ENCODE results near the gene CLEC16A.

CLEC16A gene

GRCh38 chr16:11156401-11156800 is 212.0 kb downstream of the CLEC16A start:
- TF ChIP-seq TCF12 (IDR thresholded peaks at IDR 0.05; ENCODE audit: low read depth) = no peak
- TF ChIP-seq CEBPB (IDR thresholded peaks at IDR 0.05) = no peak
- TF ChIP-seq EP300 (IDR thresholded peaks at IDR 0.05; ENCODE audit: borderline replicate concordance) = no peak
- TF ChIP-seq USF1 (IDR thresholded peaks at IDR 0.05) = no peak
- no peak for TF ChIP-seq REST (IDR thresholded peaks at IDR 0.05; ENCODE audit: low read depth)
- TF ChIP-seq ZBTB7A (IDR thresholded peaks at IDR 0.05; ENCODE audit: low read depth) = no peak

GRCh38 chr16:11157143-11157542 is 212.8 kb downstream of the CLEC16A start:
- TF ChIP-seq CEBPB (IDR thresholded peaks at IDR 0.05) (no peak), YY1 (IDR thresholded peaks at IDR 0.05; ENCODE audit: low read depth) (no peak), REST (IDR thresholded peaks at IDR 0.05; ENCODE audit: low read depth) (no peak)

- no peak for TF ChIP-seq TEAD4 (IDR thresholded peaks at IDR 0.05)
- no peak for TF ChIP-seq REST (IDR thresholded peaks at IDR 0.05; ENCODE audit: low read depth)
- no peak for TF ChIP-seq TAF1 (IDR thresholded peaks at IDR 0.05; ENCODE audit: low read depth)
- no peak for TF ChIP-seq NFIC (IDR thresholded peaks at IDR 0.05)
- no peak for TF ChIP-seq FOXM1 (IDR thresholded peaks at IDR 0.05; ENCODE audit: borderline replicate concordance, low read depth)
- TF ChIP-seq MAX (IDR thresholded peaks at IDR 0.05) = no peak
- TF ChIP-seq ZBTB7A (IDR thresholded peaks at IDR 0.05; ENCODE audit: low read depth) = no peak
- no peak for TF ChIP-seq TCF12 (IDR thresholded peaks at IDR 0.05; ENCODE audit: low read depth)
- TF ChIP-seq CREB1 (IDR thresholded peaks at IDR 0.05; ENCODE audit: low read depth) = no peak
- TF ChIP-seq EGR1 (IDR thresholded peaks at IDR 0.05) = no peak
- no peak for TF ChIP-seq CEBPB (IDR thresholded peaks at IDR 0.05)
- no peak for TF ChIP-seq USF1 (IDR thresholded peaks at IDR 0.05)
- no peak for TF ChIP-seq RAD21 (IDR thresholded peaks at IDR 0.05; ENCODE audit: low read depth)
- no peak for TF ChIP-seq EP300 (IDR thresholded peaks at IDR 0.05; ENCODE audit: borderline replicate concordance)
- TF ChIP-seq YY1 (IDR thresholded peaks at IDR 0.05; ENCODE audit: low read depth) = no peak
Observed at GRCh38 chr16:11158018-11158417, 213.7 kb downstream of the CLEC16A start.

- TF ChIP-seq YY1 (IDR thresholded peaks at IDR 0.05; ENCODE audit: low read depth) (no peak), CEBPB (IDR thresholded peaks at IDR 0.05) (no peak), REST (IDR thresholded peaks at IDR 0.05; ENCODE audit: low read depth) (no peak), FOXM1 (IDR thresholded peaks at IDR 0.05; ENCODE audit: borderline replicate concordance, low read depth) (no peak), ZBTB7A (IDR thresholded peaks at IDR 0.05; ENCODE audit: low read depth) (no peak), TEAD4 (IDR thresholded peaks at IDR 0.05) (no peak), TCF12 (IDR thresholded peaks at IDR 0.05; ENCODE audit: low read depth) (no peak), EP300 (IDR thresholded peaks at IDR 0.05; ENCODE audit: borderline replicate concordance) (no peak), MAX (IDR thresholded peaks at IDR 0.05) (no peak), USF1 (IDR thresholded peaks at IDR 0.05) (no peak)
Observed at GRCh38 chr16:11159282-11159681, 214.9 kb downstream of the CLEC16A start.
